T-helper 22 cell (primary cell): Measurements from ENCODE around the gene LDLRAD4.
A peak's percentile ranks its signal among the peaks of the same experiment; 100 is the strongest.

Experiments
- DNase-seq: peaks from one replicate; pipeline ENCODE4 v3.0.0-alpha.2; 2020; ENCODE audit warnings: low read depth

Gene LDLRAD4

GRCh38 chr18:13594551-13594950 lies 376.0 kb downstream of the LDLRAD4 start:
- no peak for DNase-seq

- no peak for DNase-seq
Observed at GRCh38 chr18:13597068-13597467, 378.5 kb downstream of the LDLRAD4 start.

GRCh38 chr18:13598591-13598990 lies 380.0 kb downstream of the LDLRAD4 start:
- DNase-seq: no peak

- no peak for DNase-seq
Observed at GRCh38 chr18:13599031-13599430, 380.5 kb downstream of the LDLRAD4 start.

- no peak for DNase-seq
Observed at GRCh38 chr18:13603304-13604019, 384.9 kb downstream of the LDLRAD4 start.

GRCh38 chr18:13604786-13605185 lies 386.2 kb downstream of the LDLRAD4 start:
- DNase-seq: no peak

- DNase-seq: no peak
Observed at GRCh38 chr18:13605477-13605876, 386.9 kb downstream of the LDLRAD4 start.

GRCh38 chr18:13605901-13606300 lies 387.3 kb downstream of the LDLRAD4 start:
- no peak for DNase-seq

GRCh38 chr18:13606604-13607254 lies 388.2 kb downstream of the LDLRAD4 start:
- DNase-seq: no peak

GRCh38 chr18:13608024-13608562 lies 389.5 kb downstream of the LDLRAD4 start:
- peak; percentile 53 for DNase-seq

GRCh38 chr18:13608791-13609532 lies 390.4 kb downstream of the LDLRAD4 start:
- DNase-seq: no peak

GRCh38 chr18:13610555-13611141 lies 392.1 kb downstream of the LDLRAD4 start:
- DNase-seq: no peak

GRCh38 chr18:13611142-13611600 lies 392.6 kb downstream of the LDLRAD4 start:
- DNase-seq: no peak

- no peak for DNase-seq
Observed at GRCh38 chr18:13611601-13612195, 393.1 kb downstream of the LDLRAD4 start.

- DNase-seq: peak; percentile 67
Observed at GRCh38 chr18:13612196-13612997, 393.8 kb downstream of the LDLRAD4 start.

- no peak for DNase-seq
Observed at GRCh38 chr18:13613099-13613498, 394.5 kb downstream of the LDLRAD4 start.

- no peak for DNase-seq
Observed at GRCh38 chr18:13613591-13614501, 395.3 kb downstream of the LDLRAD4 start.

GRCh38 chr18:13614641-13615288 lies 396.2 kb downstream of the LDLRAD4 start:
- no peak for DNase-seq

- no peak for DNase-seq
Observed at GRCh38 chr18:13615432-13615861, 396.9 kb downstream of the LDLRAD4 start.
